Lower leg skin (tissue), 4 donors: Measurements from ENCODE around the gene CFAP161. TPM values are rescaled to one million over a fixed set of nuclear protein-coding genes. Genes with fewer than 3 reads are reported as not detected.

Source experiments
- DNase-seq, 2 donors: peaks; one replicate each; pipeline ENCODE4 v3.0.0-alpha.2; 2019; ENCODE audit warnings: low spot score in 2 of 2
- H3K4me3 ChIP-seq: fragments of 200-600 bp; sonication (generic); 2 replicates; pipeline ENCODE4 v1.5.1; 2017; ENCODE audit warnings: mild to moderate bottlenecking, low read depth; ENCODE audit not compliant: poor library complexity, severe bottlenecking
- CTCF ChIP-seq, 3 donors: fragments of 450-650 bp; IDR thresholded peaks; one replicate each; pipeline ENCODE4 v1.5.1; 2016; ENCODE audit warnings: antibody characterized with exemption in 3 of 3, mild to moderate bottlenecking in 3 of 3, moderate library complexity in 2 of 3
- POLR2A ChIP-seq, 2 donors: fragments of 450-650 bp; IDR thresholded peaks; one replicate each; pipeline ENCODE4 v1.6.1; 2016 to 2017; ENCODE audit warnings: antibody characterized with exemption in 2 of 2, mild to moderate bottlenecking in 1 of 2, moderate library complexity in 1 of 2
- WGBS, 2 donors: methylation state at CpG; one replicate each; pipeline ENCODE4 v1.1.5; 2018; 5-methylcytosine and 5-hydroxymethylcytosine counted together
- intact Hi-C: fragments of 100-400 bp; cut with DNase I; formaldehyde crosslinking; loops from one replicate; pipeline ENCODE4 v1.15.0; 2023; ENCODE audit warnings: low total_unique reads
- total RNA-seq, 4 donors: library from RNA; depleted of rRNA; stranded (reverse); fragments of >200 nt; gene quantifications; one replicate each; pipeline ENCODE4 v1.1.0, GENCODE V29; 2016

Gene CFAP161
- total RNA-seq, 4 donors from 2014 or later, result 0.25 to 0.49 TPM; not detected in 2

- WGBS, 2 donors, result 32 to 41% methylated on average over 13 of the region's 13 CpGs
- TF ChIP-seq CTCF (IDR thresholded peaks at IDR 0.05) (no peak), POLR2A (IDR thresholded peaks at IDR 0.05) (no peak)
- DNase-seq, result peak in 1 of 2 donors; percentile 23
- no peak overlapping the region for H3K4me3 ChIP-seq
- intact Hi-C loops, result no loop called here
Observed at GRCh38 chr15:81098861-81099651, 35.0 kb upstream of the CFAP161 start.

- intact Hi-C loops, result loop anchor here (10.0 kb wide), 2 partner anchors 63 to 117 kb away; partner anchors contain the start of gene MESD
- 77 to 78% methylated on average over 7 of the region's 7 CpGs for WGBS, 2 donors
- no peak for DNase-seq
Observed at GRCh38 chr15:81101894-81102815, 31.9 kb upstream of the CFAP161 start.

GRCh38 chr15:81103857-81104256 is 30.2 kb upstream of the CFAP161 start:
- TF ChIP-seq POLR2A (IDR thresholded peaks at IDR 0.05) (no peak), CTCF (IDR thresholded peaks at IDR 0.05) (no peak)
- intact Hi-C loops, result loop anchor here (10.0 kb wide), 2 partner anchors 61 to 119 kb away; partner anchors contain the start of gene MESD
- WGBS, 2 donors, result 95 to 100% methylated on average over 1 of the region's 1 CpG

More at GRCh38 chr15:81101894-81102815, 31.9 kb upstream of the CFAP161 start:
- H3K4me3 ChIP-seq, result no peak overlapping the region
- TF ChIP-seq POLR2A (IDR thresholded peaks at IDR 0.05) (no peak), CTCF (IDR thresholded peaks at IDR 0.05) (no peak)

GRCh38 chr15:81105545-81105944 is 28.5 kb upstream of the CFAP161 start:
- intact Hi-C loops, result loop anchor here (5.0 to 10.0 kb wide), 3 partner anchors 59 to 162 kb away; partner anchors contain the start of gene MESD
- no peak for DNase-seq
- no peak for TF ChIP-seq CTCF (IDR thresholded peaks at IDR 0.05)
- no peak for TF ChIP-seq POLR2A (IDR thresholded peaks at IDR 0.05)
- 72 to 78% methylated on average over 4 of the region's 4 CpGs for WGBS, 2 donors
- H3K4me3 ChIP-seq, result no peak overlapping the region

More at GRCh38 chr15:81103857-81104256, 30.2 kb upstream of the CFAP161 start:
- no peak for DNase-seq
- no peak overlapping the region for H3K4me3 ChIP-seq

GRCh38 chr15:81106560-81106959 is 27.5 kb upstream of the CFAP161 start:
- no peak overlapping the region for H3K4me3 ChIP-seq
- DNase-seq, result peak in 1 of 2 donors; percentile 39
- WGBS, 2 donors, result 39 to 40% methylated on average over 6 of the region's 6 CpGs
- TF ChIP-seq CTCF (IDR thresholded peaks at IDR 0.05), result peak in 1 of 3 donors; percentile 60
- TF ChIP-seq POLR2A (IDR thresholded peaks at IDR 0.05), result no peak
- intact Hi-C loops, result loop anchor here (5.0 to 10.0 kb wide), 3 partner anchors 58 to 161 kb away; partner anchors contain the start of gene MESD
